IPS-18a (cell line): ENCODE results near the gene CDK16.

Experiments used
- H3K27ac ChIP-seq: one replicate; pipeline ENCODE4 v1.5.1; 2013; ENCODE audit warnings: low read length
- H3K27me3 ChIP-seq: one replicate; pipeline ENCODE4 v1.6.1; 2013; ENCODE audit warnings: mild to moderate bottlenecking, low read length; ENCODE audit not compliant: control insufficient read depth, insufficient read depth
- H3K36me3 ChIP-seq: one replicate; pipeline ENCODE4 v1.6.1; 2013; ENCODE audit warnings: low read depth, low read length; ENCODE audit not compliant: control insufficient read depth
- H3K4me1 ChIP-seq: one replicate; pipeline ENCODE4 v1.6.1; 2013; ENCODE audit warnings: low read depth, low read length; ENCODE audit not compliant: control insufficient read depth
- H3K4me3 ChIP-seq: one replicate; pipeline ENCODE4 v1.5.1; 2013; ENCODE audit warnings: low read length
- H3K9ac ChIP-seq: one replicate; pipeline ENCODE4 v1.6.1; 2013; ENCODE audit warnings: mild to moderate bottlenecking, low read length, moderate library complexity
- H3K9me3 ChIP-seq: one replicate; pipeline ENCODE4 v1.6.1; 2013; ENCODE audit warnings: low read depth, low read length; ENCODE audit not compliant: control insufficient read depth

Gene CDK16

GRCh38 chrX:47278691-47279090 lies 60.2 kb downstream of the CDK16 start:
- no peak overlapping the region for H3K9ac ChIP-seq
- peaks cover 7% of the 10 kb centered on the region for H3K9me3 ChIP-seq
- no peaks in the 10 kb centered on the region for H3K36me3 ChIP-seq
- H3K4me3 ChIP-seq: no peak overlapping the region
- no peaks in the 10 kb centered on the region for H3K4me1 ChIP-seq
- H3K27me3 ChIP-seq: no peaks in the 10 kb centered on the region
- no peak overlapping the region for H3K27ac ChIP-seq
